ENCODE measurements around the gene CPNE8.

Gene CPNE8

DNA sequence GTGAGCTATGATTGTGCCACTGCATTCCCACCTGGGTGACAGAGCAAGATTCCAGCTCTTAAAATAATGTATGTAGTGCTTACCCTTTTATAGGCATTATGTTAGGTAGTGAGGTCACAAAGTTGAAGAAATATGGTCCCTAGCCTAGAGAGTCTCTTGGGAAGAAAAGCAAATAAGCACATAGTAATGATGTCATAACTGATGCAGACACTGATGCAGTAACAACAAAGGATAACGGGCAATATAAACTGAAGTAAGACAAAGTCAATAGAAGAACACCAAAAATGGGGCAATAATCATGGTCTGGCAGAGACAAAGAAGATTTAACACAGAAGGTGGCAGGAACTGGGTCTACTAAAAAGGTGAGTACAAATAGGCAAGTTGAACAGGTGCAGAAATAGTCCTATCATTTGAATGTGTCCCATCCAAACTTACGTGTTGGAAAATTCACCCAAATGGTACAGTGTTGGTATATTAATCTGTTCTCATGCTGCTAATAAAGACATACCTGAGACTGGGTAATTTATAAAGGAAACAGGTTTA, 93.5 kb downstream of the CPNE8 start:
- no peak overlapping the region for H3K4me3 ChIP-seq (ENCODE audit: low read length)
- TF ChIP-seq, protein P1, sequence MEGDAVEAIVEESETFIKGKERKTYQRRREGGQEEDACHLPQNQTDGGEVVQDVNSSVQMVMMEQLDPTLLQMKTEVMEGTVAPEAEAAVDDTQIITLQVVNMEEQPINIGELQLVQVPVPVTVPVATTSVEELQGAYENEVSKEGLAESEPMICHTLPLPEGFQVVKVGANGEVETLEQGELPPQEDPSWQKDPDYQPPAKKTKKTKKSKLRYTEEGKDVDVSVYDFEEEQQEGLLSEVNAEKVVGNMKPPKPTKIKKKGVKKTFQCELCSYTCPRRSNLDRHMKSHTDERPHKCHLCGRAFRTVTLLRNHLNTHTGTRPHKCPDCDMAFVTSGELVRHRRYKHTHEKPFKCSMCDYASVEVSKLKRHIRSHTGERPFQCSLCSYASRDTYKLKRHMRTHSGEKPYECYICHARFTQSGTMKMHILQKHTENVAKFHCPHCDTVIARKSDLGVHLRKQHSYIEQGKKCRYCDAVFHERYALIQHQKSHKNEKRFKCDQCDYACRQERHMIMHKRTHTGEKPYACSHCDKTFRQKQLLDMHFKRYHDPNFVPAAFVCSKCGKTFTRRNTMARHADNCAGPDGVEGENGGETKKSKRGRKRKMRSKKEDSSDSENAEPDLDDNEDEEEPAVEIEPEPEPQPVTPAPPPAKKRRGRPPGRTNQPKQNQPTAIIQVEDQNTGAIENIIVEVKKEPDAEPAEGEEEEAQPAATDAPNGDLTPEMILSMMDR (conservative IDR thresholded peaks at IDR 0.05; ENCODE audit: low read depth, low read length) = no peak
- no peak for DNase-seq (ENCODE audit: low read depth)

DNA sequence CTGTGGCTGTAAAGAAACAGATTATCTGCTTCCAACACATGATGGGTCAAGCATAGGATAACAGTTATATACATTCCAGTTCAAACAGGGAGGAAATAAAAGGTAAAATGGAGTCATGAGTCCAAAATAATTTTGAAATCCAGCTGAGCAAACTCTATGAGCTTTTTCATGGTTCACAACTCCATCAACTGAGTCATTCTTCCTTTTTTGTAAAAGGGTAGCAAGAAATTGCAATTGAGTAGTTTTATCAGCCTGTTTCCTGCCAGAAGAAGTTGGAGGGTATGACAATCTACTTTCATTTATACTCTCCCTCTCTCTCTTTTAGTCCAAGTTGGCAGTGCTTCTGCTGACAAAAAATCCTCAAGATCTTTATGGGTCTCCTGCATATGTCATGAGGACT, 95.6 kb downstream of the CPNE8 start:
- no peak for DNase-seq (ENCODE audit: low read depth)
- H3K4me3 ChIP-seq (ENCODE audit: low read length) = no peak overlapping the region
- TF ChIP-seq, protein P1 (conservative IDR thresholded peaks at IDR 0.05; ENCODE audit: low read depth, low read length) = no peak

DNA sequence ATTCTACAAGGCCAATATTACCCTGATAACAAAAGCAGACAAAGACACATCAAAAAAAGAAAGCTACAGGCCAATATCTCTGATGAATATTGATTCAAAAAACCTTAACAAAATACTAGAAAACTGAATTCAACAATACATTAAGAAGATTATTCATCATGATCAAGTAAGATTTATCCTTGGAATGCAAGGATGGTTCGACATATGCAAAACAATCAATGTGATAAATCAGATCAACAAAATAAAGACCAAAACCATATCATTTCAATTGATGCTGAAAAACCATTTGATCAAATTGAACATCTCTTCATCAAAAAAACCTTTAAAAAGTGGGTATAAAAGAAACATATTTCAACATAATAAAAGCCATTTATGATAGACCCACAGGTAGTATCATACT, 117.3 kb downstream of the CPNE8 start:
- no peak for DNase-seq (ENCODE audit: low read depth)
- H3K4me3 ChIP-seq (ENCODE audit: low read length) = no peak overlapping the region
- TF ChIP-seq, protein P1 (conservative IDR thresholded peaks at IDR 0.05; ENCODE audit: low read depth, low read length) = no peak

DNA sequence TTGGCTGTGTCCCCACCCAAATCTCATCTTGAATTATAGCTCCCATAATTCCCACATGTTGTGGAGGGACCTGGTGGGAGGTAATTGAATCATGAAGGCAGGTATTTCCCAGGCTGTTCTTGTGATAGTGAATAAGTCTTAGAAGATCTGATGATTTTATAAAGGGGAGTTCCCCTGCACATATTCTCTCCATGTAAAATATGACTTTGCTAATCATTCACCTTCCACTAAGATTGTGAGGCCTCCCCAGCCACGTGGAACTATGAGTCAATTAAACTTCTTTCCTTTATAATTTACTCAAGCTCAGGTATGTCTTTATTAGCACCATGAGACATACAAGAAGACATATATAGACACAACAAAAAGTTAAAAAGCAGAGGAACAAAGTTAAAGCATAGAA, 120.0 kb downstream of the CPNE8 start:
- no peak overlapping the region for H3K4me3 ChIP-seq (ENCODE audit: low read length)
- DNase-seq (ENCODE audit: low read depth) = no peak
- TF ChIP-seq, protein P1 (conservative IDR thresholded peaks at IDR 0.05; ENCODE audit: low read depth, low read length) = no peak

DNA sequence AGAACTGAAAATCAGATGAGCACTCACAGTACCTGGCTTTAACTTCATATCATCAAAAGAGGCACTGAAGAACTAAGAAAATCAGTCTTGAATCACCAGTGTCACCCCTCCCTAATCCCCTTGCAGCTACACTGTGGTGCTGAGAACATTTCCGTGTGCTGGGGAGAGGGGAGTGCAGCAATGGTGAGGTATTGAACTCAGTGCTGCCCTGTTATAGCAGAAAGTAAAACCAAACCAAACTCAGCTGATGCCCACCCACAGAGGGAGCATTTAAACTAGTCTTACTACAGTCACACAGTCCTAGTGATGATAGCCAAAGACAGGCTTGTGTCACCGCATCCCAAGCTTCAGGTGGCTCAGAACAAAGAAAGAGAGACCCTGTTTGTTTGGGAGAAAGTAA, 122.1 kb downstream of the CPNE8 start:
- no peak for DNase-seq (ENCODE audit: low read depth)
- TF ChIP-seq, protein P1 (conservative IDR thresholded peaks at IDR 0.05; ENCODE audit: low read depth, low read length) = no peak
- H3K4me3 ChIP-seq (ENCODE audit: low read length) = no peak overlapping the region

DNA sequence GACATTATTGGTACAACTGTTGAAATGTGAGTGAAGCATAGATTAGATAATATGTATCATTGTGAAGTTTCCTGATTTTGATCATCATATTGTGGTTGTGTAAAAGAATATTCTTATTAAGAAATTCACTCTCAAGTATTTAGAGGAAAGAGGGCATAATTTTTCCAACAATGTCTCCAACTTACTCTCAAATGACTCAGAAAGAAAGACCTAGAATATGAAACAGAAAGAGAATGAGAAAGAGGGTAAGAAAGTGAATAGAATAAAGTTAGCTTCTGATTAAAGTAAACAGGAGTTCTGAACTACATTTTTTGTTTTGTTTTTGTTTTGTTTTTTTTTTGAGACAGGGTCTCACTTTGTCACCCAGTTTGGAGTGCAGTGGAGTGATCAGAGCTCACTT, 123.0 kb downstream of the CPNE8 start:
- H3K4me3 ChIP-seq (ENCODE audit: low read length) = no peak overlapping the region
- TF ChIP-seq, protein P1 (conservative IDR thresholded peaks at IDR 0.05; ENCODE audit: low read depth, low read length) = no peak

DNA sequence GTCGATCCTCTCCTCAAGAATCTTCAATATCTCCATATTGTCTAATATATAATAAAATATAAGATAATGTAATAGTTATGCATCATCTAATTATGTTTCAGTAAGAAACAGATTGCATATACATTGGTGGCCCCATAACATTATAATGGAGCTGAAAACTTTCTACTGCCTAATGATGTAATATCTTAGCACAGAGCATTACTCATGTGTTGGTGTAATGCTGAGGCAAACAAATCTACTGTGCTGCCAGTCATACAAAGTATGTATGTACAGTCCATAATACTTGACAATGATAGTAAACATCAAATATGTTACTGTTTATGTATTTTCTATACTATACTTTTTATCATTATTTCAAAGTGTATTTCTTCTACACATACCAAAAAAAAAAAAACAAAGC, 128.7 kb downstream of the CPNE8 start:
- DNase-seq (ENCODE audit: low read depth) = no peak
- H3K4me3 ChIP-seq (ENCODE audit: low read length) = no peak overlapping the region
- TF ChIP-seq, protein P1 (conservative IDR thresholded peaks at IDR 0.05; ENCODE audit: low read depth, low read length) = no peak

More for the DNA sequence above, 123.0 kb downstream of the CPNE8 start:
- no peak for DNase-seq (ENCODE audit: low read depth)
